ENCODE results near the gene XDH.

DNA sequence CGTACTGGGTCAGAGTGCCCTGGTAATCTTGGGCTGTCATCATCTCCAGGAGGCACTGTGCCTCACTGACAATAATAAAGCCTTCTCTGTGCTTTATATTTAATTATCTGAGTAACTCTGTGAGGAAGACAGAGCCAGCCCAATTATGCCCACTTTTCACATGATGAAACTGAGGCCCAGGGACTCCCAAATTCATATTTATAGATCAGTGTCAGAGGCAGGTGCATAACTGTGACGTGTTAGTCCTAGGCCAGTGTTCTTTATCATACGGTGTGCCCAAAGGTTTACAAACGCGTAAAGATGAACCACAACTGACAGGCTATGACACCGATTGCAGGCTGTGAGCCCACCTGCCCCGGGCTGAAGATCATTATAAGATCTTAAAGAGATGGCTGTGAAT, 65.4 kb downstream of the XDH start:
- no peak for TF ChIP-seq EZH2 (IDR thresholded peaks at IDR 0.05; ENCODE audit: low read depth)
- TF ChIP-seq, protein P1, sequence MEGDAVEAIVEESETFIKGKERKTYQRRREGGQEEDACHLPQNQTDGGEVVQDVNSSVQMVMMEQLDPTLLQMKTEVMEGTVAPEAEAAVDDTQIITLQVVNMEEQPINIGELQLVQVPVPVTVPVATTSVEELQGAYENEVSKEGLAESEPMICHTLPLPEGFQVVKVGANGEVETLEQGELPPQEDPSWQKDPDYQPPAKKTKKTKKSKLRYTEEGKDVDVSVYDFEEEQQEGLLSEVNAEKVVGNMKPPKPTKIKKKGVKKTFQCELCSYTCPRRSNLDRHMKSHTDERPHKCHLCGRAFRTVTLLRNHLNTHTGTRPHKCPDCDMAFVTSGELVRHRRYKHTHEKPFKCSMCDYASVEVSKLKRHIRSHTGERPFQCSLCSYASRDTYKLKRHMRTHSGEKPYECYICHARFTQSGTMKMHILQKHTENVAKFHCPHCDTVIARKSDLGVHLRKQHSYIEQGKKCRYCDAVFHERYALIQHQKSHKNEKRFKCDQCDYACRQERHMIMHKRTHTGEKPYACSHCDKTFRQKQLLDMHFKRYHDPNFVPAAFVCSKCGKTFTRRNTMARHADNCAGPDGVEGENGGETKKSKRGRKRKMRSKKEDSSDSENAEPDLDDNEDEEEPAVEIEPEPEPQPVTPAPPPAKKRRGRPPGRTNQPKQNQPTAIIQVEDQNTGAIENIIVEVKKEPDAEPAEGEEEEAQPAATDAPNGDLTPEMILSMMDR (conservative IDR thresholded peaks at IDR 0.05) = no peak
